ENCODE measurements around the gene SGPP1. TPM values are rescaled to one million over a fixed set of nuclear protein-coding genes. Genes with fewer than 3 reads are reported as not detected.

SGPP1 gene
- total and polyA plus RNA-seq, 2 donors (not counting 1 experiment from before 2014, with no cell fraction given): 13.8 to 46.4 TPM

GRCh38 chr14:63682727-63683593 is 44.9 kb downstream of the SGPP1 start:
- no peak overlapping the region for H3K9ac ChIP-seq (ENCODE audit: low read length)
- ATAC-seq (ENCODE audit: low read depth) (no peak), DNase-seq (no peak)
- intact Hi-C loops (cut with micrococcal nuclease): loop anchor here (5.0 kb wide), 1 partner anchor 34 kb away; no protein-coding TSS in a partner anchor
- Mint-ChIP-seq H3K27me3 (no peaks in the 10 kb centered on the region), H3K27ac (no peak overlapping the region), H3K4me3 (no peak overlapping the region), H3K9me3 (ENCODE audit: insufficient read depth) (no peaks in the 10 kb centered on the region), H3K4me1 (no peaks in the 10 kb centered on the region)
- H3K36me3 ChIP-seq (replicated peaks in 1 of 2; ENCODE audit: control extremely low read depth in 1 of 2, control insufficient read depth in 1 of 2, extremely low read depth in 1 of 2, insufficient read depth in 2 of 2, low read length in 1 of 2): peaks cover 0 to 37% of the 10 kb centered on the region in 2 experiments
- no CpG with 5 or more reads among the region's 9 CpGs for WGBS (ENCODE audit: insufficient coverage)
- no peak overlapping the region for H3K4me3 ChIP-seq (ENCODE audit: control extremely low read depth in 1 of 5, extremely low read depth in 1 of 5, insufficient read depth in 1 of 5, low read depth in 2 of 5, low read length in 4 of 5)
- H2AFZ ChIP-seq (ENCODE audit: insufficient read depth, low read depth, low read length, poor library complexity, severe bottlenecking): no peak overlapping the region
- no peaks in the 10 kb centered on the region for H4K20me1 ChIP-seq (ENCODE audit: control insufficient read depth, insufficient read depth, low read length, poor library complexity, severe bottlenecking)
- no peaks in the 10 kb centered on the region for H3K9me3 ChIP-seq (ENCODE audit: control extremely low read depth in 1 of 3, control insufficient read depth in 2 of 3, insufficient read depth in 1 of 3, low read length in 2 of 3)
- no peak for TF ChIP-seq EZH2 (IDR thresholded peaks at IDR 0.05; ENCODE audit: borderline replicate concordance, insufficient read depth, low read depth, low read length, poor library complexity, severe bottlenecking)
- ChIA-PET CTCF (no interaction called here), POLR2A (no interaction called here)
- no peak overlapping the region for H3K27ac ChIP-seq (ENCODE audit: low read length in 2 of 2)
- H3K4me1 ChIP-seq (ENCODE audit: control insufficient read depth in 2 of 2, insufficient read depth in 2 of 2, low read length in 2 of 2): no peaks in the 10 kb centered on the region
- H3K4me2 ChIP-seq (replicated peaks; ENCODE audit: low read depth, low read length, poor library complexity, severe bottlenecking): no peak overlapping the region
- peaks cover 3% of the 10 kb centered on the region for H3K79me2 ChIP-seq (ENCODE audit: control insufficient read depth, insufficient read depth, low read length)
- no peaks in the 10 kb centered on the region for H3K27me3 ChIP-seq (replicated peaks in 1 of 4; ENCODE audit: control extremely low read depth in 1 of 4, control insufficient read depth in 3 of 4, insufficient read depth in 4 of 4, low read length in 3 of 4)

GRCh38 chr14:63678536-63678935 is 49.3 kb downstream of the SGPP1 start:
- Mint-ChIP-seq H3K27me3 (no peaks in the 10 kb centered on the region), H3K27ac (no peak overlapping the region), H3K9me3 (ENCODE audit: insufficient read depth) (no peaks in the 10 kb centered on the region), H3K4me3 (no peak overlapping the region), H3K4me1 (no peaks in the 10 kb centered on the region)
- no peak for DNase-seq
- H3K4me2 ChIP-seq (replicated peaks; ENCODE audit: low read depth, low read length, poor library complexity, severe bottlenecking): no peak overlapping the region
- no peaks in the 10 kb centered on the region for H4K20me1 ChIP-seq (ENCODE audit: control insufficient read depth, insufficient read depth, low read length, poor library complexity, severe bottlenecking)
- no peaks in the 10 kb centered on the region for H3K27me3 ChIP-seq (replicated peaks in 1 of 4; ENCODE audit: control extremely low read depth in 1 of 4, control insufficient read depth in 3 of 4, insufficient read depth in 4 of 4, low read length in 3 of 4)
- intact Hi-C loops (cut with micrococcal nuclease): no loop called here
- TF ChIP-seq CTCF (IDR thresholded peaks at IDR 0.05): no peak
- CTCF ChIA-PET: interaction anchor here (0.5 kb wide), 1 partner anchor 26 kb away, joined by 3 read pairs; no protein-coding TSS in a partner anchor
- H3K9ac ChIP-seq (ENCODE audit: low read length): no peak overlapping the region
- H2AFZ ChIP-seq (ENCODE audit: insufficient read depth, low read depth, low read length, poor library complexity, severe bottlenecking): no peak overlapping the region
- H3K79me2 ChIP-seq (ENCODE audit: control insufficient read depth, insufficient read depth, low read length): no peaks in the 10 kb centered on the region
- H3K4me1 ChIP-seq (ENCODE audit: control insufficient read depth in 2 of 2, insufficient read depth in 2 of 2, low read length in 2 of 2): no peaks in the 10 kb centered on the region
- WGBS (ENCODE audit: insufficient coverage): 83% methylated on average over 1 of the region's 1 CpG
- no peaks in the 10 kb centered on the region for H3K9me3 ChIP-seq (ENCODE audit: control extremely low read depth in 1 of 3, control insufficient read depth in 2 of 3, insufficient read depth in 1 of 3, low read length in 2 of 3)
- H3K27ac ChIP-seq (ENCODE audit: low read length in 2 of 2): no peak overlapping the region
- POLR2A ChIA-PET: interaction anchor here (0.5 kb wide), 1 partner anchor 24 kb away, joined by 3 read pairs; no protein-coding TSS in a partner anchor
- H3K36me3 ChIP-seq (replicated peaks in 1 of 2; ENCODE audit: control extremely low read depth in 1 of 2, control insufficient read depth in 1 of 2, extremely low read depth in 1 of 2, insufficient read depth in 2 of 2, low read length in 1 of 2): peaks cover 0 to 34% of the 10 kb centered on the region in 2 experiments
- H3K4me3 ChIP-seq (ENCODE audit: control extremely low read depth in 1 of 5, extremely low read depth in 1 of 5, insufficient read depth in 1 of 5, low read depth in 2 of 5, low read length in 4 of 5): no peak overlapping the region
- ATAC-seq (ENCODE audit: low read depth): no peak

All from B cell (primary cell).